HEK293 (cell line): Measurements from ENCODE around the gene PADI3.
A peak's percentile ranks its signal among the peaks of the same experiment; 100 is the strongest.

Source experiments
- CTCF ChIA-PET: fragments of 350-600 bp; formaldehyde crosslinking; extraction: SDS; loops from one replicate; lab custom pipeline; 2021; ENCODE audit warnings: antibody characterized with exemption; lab: Yijun Ruan, JAX
- POLR2A ChIA-PET: fragments of 300-600 bp; formaldehyde crosslinking; extraction: SDS; loops from one replicate; lab custom pipeline; 2020; ENCODE audit warnings: antibody characterized with exemption, inconsistent platforms; lab: Yijun Ruan, JAX
- H3K27ac ChIP-seq: fragments of 200-500 bp; sonication (Bioruptor generic); 2 replicates; pipeline ENCODE4 v1.5.1; 2014; ENCODE audit warnings: low read depth, low read length, control low read depth, inconsistent platforms; ENCODE audit errors: extremely low read depth
- H3K36me3 ChIP-seq, 2 experiments: fragments of 200-500 bp in 1 of 2; sonication (Bioruptor generic) in 1 of 2; 1 replicate in 1 of 2; 2 replicates in 1 of 2; pipeline ENCODE4 v1.5.1; 2014 to 2017; ENCODE audit warnings: inconsistent platforms in 2 of 2, low read length in 2 of 2; ENCODE audit not compliant: control insufficient read depth in 2 of 2, insufficient read depth in 1 of 2
- H3K4me1 ChIP-seq: fragments of 200-500 bp; sonication (Bioruptor generic); 2 replicates; pipeline ENCODE4 v1.5.1; 2014; ENCODE audit warnings: mild to moderate bottlenecking, low read length, inconsistent platforms; ENCODE audit not compliant: control insufficient read depth, insufficient read depth
- H3K4me3 ChIP-seq: 2 replicates; pipeline ENCODE4 v1.5.1; 2011; ENCODE audit warnings: low read depth, mild to moderate bottlenecking, control low read depth, low read length, moderate library complexity
- H3K9me3 ChIP-seq: fragments of 200-500 bp; sonication (Bioruptor generic); 2 replicates; pipeline ENCODE4 v1.5.1; 2014; ENCODE audit warnings: low read depth, low read length, inconsistent platforms; ENCODE audit not compliant: control insufficient read depth, insufficient read depth
- HOXC10 ChIP-seq: sonication (generic); formaldehyde crosslinking; IDR thresholded peaks from 2 replicates; pipeline ENCODE4 v1.8.1; 2023; ENCODE audit warnings: mild to moderate bottlenecking, missing genetic modification reagents
- HOXD13 ChIP-seq: sonication (generic); formaldehyde crosslinking; IDR thresholded peaks from 2 replicates; pipeline ENCODE4 v1.8.0; 2022; ENCODE audit warnings: missing genetic modification reagents, borderline replicate concordance
- INSM2 ChIP-seq: fragments of 450-650 bp; formaldehyde crosslinking; IDR thresholded peaks from 2 replicates; pipeline ENCODE4 v1.5.1; 2016; ENCODE audit warnings: missing biosample characterization, missing genetic modification characterization
- TSHZ1 ChIP-seq: fragments of 450-650 bp; formaldehyde crosslinking; IDR thresholded peaks from 2 replicates; pipeline ENCODE4 v1.5.1; 2016; ENCODE audit warnings: missing biosample characterization, missing genetic modification characterization, borderline replicate concordance
- WT1 ChIP-seq: fragments of 450-650 bp; formaldehyde crosslinking; IDR thresholded peaks from 2 replicates; pipeline ENCODE4 v1.5.1; 2016; ENCODE audit warnings: missing biosample characterization, missing genetic modification characterization
- ZNF10 ChIP-seq: fragments of 450-650 bp; formaldehyde crosslinking; IDR thresholded peaks from 2 replicates; pipeline ENCODE4 v1.5.1; 2017; ENCODE audit warnings: missing biosample characterization, missing genetic modification characterization
- ZNF114 ChIP-seq: fragments of 450-650 bp; formaldehyde crosslinking; IDR thresholded peaks from 2 replicates; pipeline ENCODE4 v1.5.0; 2017; ENCODE audit warnings: missing biosample characterization, missing genetic modification characterization
- ZNF146 ChIP-seq: fragments of 450-650 bp; formaldehyde crosslinking; IDR thresholded peaks from 2 replicates; pipeline ENCODE4 v1.5.1; 2016; ENCODE audit warnings: missing biosample characterization, missing genetic modification characterization
- ZNF157 ChIP-seq: fragments of 450-650 bp; formaldehyde crosslinking; IDR thresholded peaks from 2 replicates; pipeline ENCODE4 v1.5.1; 2016; ENCODE audit warnings: missing biosample characterization, missing genetic modification characterization
- ZNF184 ChIP-seq: fragments of 450-650 bp; IDR thresholded peaks from 2 replicates; pipeline ENCODE4 v1.5.1; 2018; ENCODE audit warnings: missing biosample characterization, mild to moderate bottlenecking, missing genetic modification characterization
- ZNF23 ChIP-seq: fragments of 450-650 bp; formaldehyde crosslinking; IDR thresholded peaks from 2 replicates; pipeline ENCODE4 v1.5.1; 2016; ENCODE audit warnings: missing biosample characterization, missing genetic modification characterization, borderline replicate concordance
- ZNF302 ChIP-seq: fragments of 450-650 bp; formaldehyde crosslinking; IDR thresholded peaks from 2 replicates; pipeline ENCODE4 v1.5.1; 2016; ENCODE audit warnings: missing biosample characterization, missing genetic modification characterization, low read depth
- ZNF362 ChIP-seq: fragments of 450-650 bp; formaldehyde crosslinking; IDR thresholded peaks from 2 replicates; pipeline ENCODE4 v1.5.1; 2016; ENCODE audit warnings: missing biosample characterization, missing genetic modification characterization
- ZNF366 ChIP-seq: fragments of 450-650 bp; formaldehyde crosslinking; conservative IDR thresholded peaks from 2 replicates; pipeline ENCODE4 v1.5.1; 2016; ENCODE audit warnings: missing biosample characterization, missing genetic modification characterization
- ZNF48 ChIP-seq: fragments of 450-650 bp; formaldehyde crosslinking; IDR thresholded peaks from 2 replicates; pipeline ENCODE4 v1.5.1; 2016; ENCODE audit warnings: missing biosample characterization, missing genetic modification characterization
- ZNF488 ChIP-seq: fragments of 450-650 bp; formaldehyde crosslinking; IDR thresholded peaks from 2 replicates; pipeline ENCODE4 v1.5.1; 2016; ENCODE audit warnings: missing biosample characterization, missing genetic modification characterization
- ZNF514 ChIP-seq: fragments of 450-650 bp; formaldehyde crosslinking; IDR thresholded peaks from 2 replicates; pipeline ENCODE4 v1.5.1; 2016; ENCODE audit warnings: missing biosample characterization, missing genetic modification characterization
- ZNF571 ChIP-seq: fragments of 450-650 bp; formaldehyde crosslinking; IDR thresholded peaks from 2 replicates; pipeline ENCODE4 v1.5.0; 2017; ENCODE audit warnings: missing biosample characterization, missing genetic modification characterization
- ZNF623 ChIP-seq: fragments of 450-650 bp; formaldehyde crosslinking; IDR thresholded peaks from 2 replicates; pipeline ENCODE4 v1.5.1; 2016; ENCODE audit warnings: missing biosample characterization, missing genetic modification characterization
- ZNF658 ChIP-seq: fragments of 450-650 bp; formaldehyde crosslinking; IDR thresholded peaks from 2 replicates; pipeline ENCODE4; 2016; ENCODE audit warnings: missing biosample characterization, missing genetic modification characterization
- ZNF785 ChIP-seq: fragments of 450-650 bp; formaldehyde crosslinking; IDR thresholded peaks from 2 replicates; pipeline ENCODE4 v1.5.1; 2016; ENCODE audit warnings: missing biosample characterization, missing genetic modification characterization

The PADI3 gene

GRCh38 chr1:17270891-17271765 is 22.2 kb downstream of the PADI3 start:
- Histone ChIP-seq H3K4me3 (no peak overlapping the region), H3K4me1 (no peaks in the 10 kb centered on the region), H3K9me3 (no peaks in the 10 kb centered on the region), H3K27ac (no peak overlapping the region), H3K36me3 (no peaks in the 10 kb centered on the region)
- CTCF ChIA-PET = interaction anchor here (0.7 to 1.8 kb wide), 4 partner anchors 20 to 179 kb away, joined by 3 to 6 read pairs (median 5); no protein-coding TSS in a partner anchor
- POLR2A ChIA-PET = no interaction called here
- TF ChIP-seq ZNF10 (tag by site-specific recombination) (no peak), ZNF184 (no peak), HOXC10 (no peak), ZNF514 (tag by site-specific recombination) (no peak), ZNF48 (tag by site-specific recombination) (no peak), ZNF488 (tag by site-specific recombination) (no peak), ZNF146 (tag by site-specific recombination) (no peak)

- H3K9me3 ChIP-seq = no peaks in the 10 kb centered on the region
- TF ChIP-seq INSM2 = no peak
- TF ChIP-seq ZNF362 = no peak
- TF ChIP-seq ZNF157 (tag by site-specific recombination) = no peak
- TF ChIP-seq ZNF623 = peak; percentile 42; the same call in 1 of the 2 replicates
- TF ChIP-seq ZNF785 = no peak
- TF ChIP-seq ZNF366 (tag by site-specific recombination) = no peak
- H3K4me1 ChIP-seq = no peaks in the 10 kb centered on the region
- H3K4me3 ChIP-seq = no peak overlapping the region
- POLR2A ChIA-PET = no interaction called here
- no peak overlapping the region for H3K27ac ChIP-seq
- CTCF ChIA-PET = interaction anchor here (0.6 to 1.8 kb wide), 5 partner anchors 19 to 147 kb away, joined by 3 to 6 read pairs (median 5); no protein-coding TSS in a partner anchor
- H3K36me3 ChIP-seq = no peaks in the 10 kb centered on the region
Observed at GRCh38 chr1:17272066-17272465, 23.2 kb downstream of the PADI3 start.

GRCh38 chr1:17272646-17273045 is 23.7 kb downstream of the PADI3 start:
- Histone ChIP-seq H3K9me3 (no peaks in the 10 kb centered on the region), H3K4me1 (no peaks in the 10 kb centered on the region), H3K4me3 (no peak overlapping the region), H3K36me3 (no peaks in the 10 kb centered on the region), H3K27ac (no peak overlapping the region)
- POLR2A ChIA-PET = no interaction called here
- CTCF ChIA-PET = interaction anchor here (1.0 to 1.8 kb wide), 2 partner anchors 35 to 147 kb away, joined by 5 to 6 read pairs; no protein-coding TSS in a partner anchor
- TF ChIP-seq ZNF488 (tag by site-specific recombination) = no peak
- TF ChIP-seq WT1 (tag by site-specific recombination) = no peak
- no peak for TF ChIP-seq ZNF302 (tag by site-specific recombination)
- no peak for TF ChIP-seq ZNF658
- no peak for TF ChIP-seq INSM2
- no peak for TF ChIP-seq ZNF571 (tag by site-specific recombination)
- TF ChIP-seq ZNF23 (tag by site-specific recombination) = no peak
- TF ChIP-seq TSHZ1 (tag by site-specific recombination) = no peak
- TF ChIP-seq HOXD13 = no peak
- no peak for TF ChIP-seq ZNF114 (tag by site-specific recombination)
